HCT116 (cell line): ENCODE measurements around the gene RMI1. TPM values are rescaled to one million over a fixed set of nuclear protein-coding genes. Genes with fewer than 3 reads are reported as not detected.

ENCODE experiments used
- ATAC-seq: fragments of 200-7000 bp; cut with Tn5 transposase; 2 replicates; pipeline ENCODE4 v1.9.1; 2020; ENCODE audit warnings: mild to moderate bottlenecking, moderate library complexity
- BruUV-seq: library from RNA; stranded (reverse); fragments of 400-500 nt; replicated peaks from 2 replicates; lab custom pipeline; 2021; lab: Mats Ljungman, UMichigan
- CTCF ChIA-PET: fragments of 300-600 bp; sonication (Branson Sonifier 250); formaldehyde crosslinking; loops from one replicate; lab custom pipeline; 2021; ENCODE audit warnings: antibody characterized with exemption; lab: Charles Lee
- POLR2A ChIA-PET: fragments of 300-600, 350-600 bp; sonication (Branson Sonifier 250); formaldehyde crosslinking; loops from one replicate; lab custom pipeline; 2021; ENCODE audit warnings: antibody characterized with exemption; lab: Charles Lee
- RAD21 ChIA-PET, 2 experiments: fragments of 300-600 bp; sonication (Branson Sonifier 250); formaldehyde crosslinking; loops; one replicate each; lab custom pipeline; 2023; ENCODE audit warnings: low total read pairs in 2 of 2; ENCODE audit not compliant: uncharacterized antibody in 2 of 2, unreplicated experiment in 2 of 2, low non-redundant PET in 1 of 2; lab: Charles Lee
- DNase-seq: peaks from one replicate; pipeline ENCODE4 v3.0.0-alpha.2; 2010; ENCODE audit warnings: low read depth, low spot score
- H2AFZ ChIP-seq: fragments of 200-600 bp; shearing (Covaris generic), sonication (generic); 2 replicates; pipeline ENCODE4 v1.6.1; 2017; ENCODE audit warnings: low read depth, mixed run types, mixed read lengths, antibody characterized with exemption, low read length; ENCODE audit not compliant: poor library complexity, severe bottlenecking
- H3K27ac ChIP-seq: 2 replicates; pipeline ENCODE4 v1.5.1; 2012; ENCODE audit warnings: low read depth, low read length
- H3K27me3 ChIP-seq: fragments of 200-600 bp; sonication (generic); 2 replicates; pipeline ENCODE4 v1.6.1; 2016; ENCODE audit warnings: mixed run types, low read length, mixed read lengths; ENCODE audit not compliant: insufficient read depth
- H3K36me3 ChIP-seq, 2 experiments: fragments of 200-500 bp in 1 of 2; fragments of 200-600 bp in 1 of 2; sonication (Bioruptor generic) in 1 of 2; sonication (generic) in 1 of 2; 2 replicates each; pipeline versions ENCODE4 v1.5.1 to v1.6.1; 2014 to 2016; ENCODE audit warnings: low read length in 2 of 2, inconsistent platforms in 1 of 2, mixed read lengths in 1 of 2, mixed run types in 1 of 2; ENCODE audit not compliant: insufficient read depth in 2 of 2, control insufficient read depth in 1 of 2
- H3K4me1 ChIP-seq, 2 experiments: fragments of 200-600 bp in 1 of 2; sonication (generic) in 1 of 2; 2 replicates each; pipeline versions ENCODE4 v1.5.1 to v1.6.1; 2012 to 2017; ENCODE audit warnings: low read length in 2 of 2, inconsistent platforms in 1 of 2, mild to moderate bottlenecking in 1 of 2, mixed read lengths in 1 of 2, mixed run types in 1 of 2, moderate library complexity in 1 of 2; ENCODE audit not compliant: insufficient read depth in 2 of 2, control insufficient read depth in 1 of 2
- H3K4me2 ChIP-seq: fragments of 200-600 bp; sonication (generic); 2 replicates; pipeline ENCODE4 v1.6.1; 2017; ENCODE audit warnings: mixed run types, low read length, mixed read lengths
- H3K4me3 ChIP-seq, 2 experiments: fragments of 200-600 bp in 1 of 2; sonication (generic) in 1 of 2; replicated peaks in 1 of 2; 2 replicates each; pipeline ENCODE4 v1.5.1; 2011 to 2016; ENCODE audit warnings: low read length in 2 of 2, control low read depth in 1 of 2, low read depth in 1 of 2, mild to moderate bottlenecking in 1 of 2, mixed read lengths in 1 of 2, mixed run types in 1 of 2
- H3K79me2 ChIP-seq: fragments of 200-600 bp; sonication (generic); 2 replicates; pipeline ENCODE4 v1.6.1; 2017; ENCODE audit warnings: mild to moderate bottlenecking, mixed run types, low read length, moderate library complexity, mixed read lengths; ENCODE audit not compliant: insufficient read depth
- H3K9ac ChIP-seq: fragments of 200-600 bp; sonication (generic); 2 replicates; pipeline ENCODE4 v1.6.1; 2016; ENCODE audit warnings: low read length, mixed read lengths
- H3K9me2 ChIP-seq: fragments of 200-600 bp; sonication (generic), shearing (Covaris generic); 2 replicates; pipeline ENCODE4 v1.6.1; 2017; ENCODE audit warnings: mixed run types, mild to moderate bottlenecking, moderate library complexity; ENCODE audit not compliant: insufficient read depth
- H3K9me3 ChIP-seq, 2 experiments: fragments of 200-500 bp in 1 of 2; fragments of 200-600 bp in 1 of 2; sonication (Bioruptor generic) in 1 of 2; sonication (generic) in 1 of 2; 2 replicates each; pipeline ENCODE4 v1.6.1; 2014 to 2017; ENCODE audit warnings: low read length in 2 of 2, mixed read lengths in 2 of 2, inconsistent platforms in 1 of 2, low read depth in 1 of 2, mild to moderate bottlenecking in 1 of 2, mixed run types in 1 of 2, moderate library complexity in 1 of 2; ENCODE audit not compliant: control insufficient read depth in 1 of 2, insufficient read depth in 1 of 2
- H4K20me1 ChIP-seq: fragments of 200-600 bp; sonication (generic), shearing (Covaris generic); 2 replicates; pipeline ENCODE4 v1.6.1; 2017; ENCODE audit warnings: mixed run types, mild to moderate bottlenecking, moderate library complexity; ENCODE audit not compliant: insufficient read depth
- CBX3 ChIP-seq: IDR thresholded peaks from 2 replicates; pipeline ENCODE4 v1.6.1; 2012; ENCODE audit warnings: low read depth
- CEBPB ChIP-seq: IDR thresholded peaks from 2 replicates; pipeline ENCODE4 v1.6.1; 2012; ENCODE audit warnings: low read depth
- EGR1 ChIP-seq: IDR thresholded peaks from 2 replicates; pipeline ENCODE4 v1.6.1; 2012; ENCODE audit warnings: low read depth
- ELF1 ChIP-seq: IDR thresholded peaks from 2 replicates; pipeline ENCODE4 v1.6.1; 2012; ENCODE audit warnings: low read depth, borderline replicate concordance
- EZH2 ChIP-seq: fragments of 200-600 bp; sonication (generic); IDR thresholded peaks from 2 replicates; pipeline ENCODE4 v1.6.1; 2017; ENCODE audit warnings: antibody characterized with exemption, mixed run types
- EZH2phosphoT487 ChIP-seq: fragments of 200-600 bp; IDR thresholded peaks from 2 replicates; pipeline ENCODE4 v1.6.1; 2018; ENCODE audit warnings: antibody characterized with exemption, borderline replicate concordance
- FOSL1 ChIP-seq: IDR thresholded peaks from 2 replicates; pipeline ENCODE4 v1.6.1; 2012; ENCODE audit warnings: low read depth
- JUND ChIP-seq: IDR thresholded peaks from 2 replicates; pipeline ENCODE4 v1.6.1; 2012
- POLR2A ChIP-seq: IDR thresholded peaks from 2 replicates; pipeline ENCODE4 v1.7.0; 2011; ENCODE audit warnings: borderline replicate concordance; ENCODE audit not compliant: insufficient read depth, insufficient read length; ENCODE audit errors: extremely low read depth
- POLR2AphosphoS5 ChIP-seq: IDR thresholded peaks from 2 replicates; pipeline ENCODE4 v1.6.1; 2011; ENCODE audit warnings: mild to moderate bottlenecking, low read depth, low read length, moderate library complexity
- RAD21 ChIP-seq: IDR thresholded peaks from 2 replicates; pipeline ENCODE4 v1.6.1; 2012; ENCODE audit warnings: low read depth, mild to moderate bottlenecking
- SP1 ChIP-seq: IDR thresholded peaks from 2 replicates; pipeline ENCODE4 v1.6.1; 2012; ENCODE audit warnings: low read depth
- SRF ChIP-seq: IDR thresholded peaks from 2 replicates; pipeline ENCODE4 v1.6.1; 2012; ENCODE audit warnings: low read depth
- YY1 ChIP-seq: IDR thresholded peaks from 2 replicates; pipeline ENCODE4 v1.6.1; 2011; ENCODE audit warnings: low read length, low read depth, moderate library complexity, mild to moderate bottlenecking; ENCODE audit not compliant: insufficient replicate concordance; ENCODE audit errors: extremely low read depth
- ZBTB33 ChIP-seq: IDR thresholded peaks from 2 replicates; pipeline ENCODE4 v1.6.1; 2011; ENCODE audit warnings: mild to moderate bottlenecking, low read length, moderate library complexity; ENCODE audit not compliant: insufficient replicate concordance; ENCODE audit errors: extremely low read depth
- ZFX ChIP-seq: fragments of 450-650 bp; IDR thresholded peaks from 2 replicates; pipeline ENCODE4 v1.6.1; 2017
- ZNF274 ChIP-seq: fragments of 200-500 bp; sonication (Bioruptor generic); IDR thresholded peaks from 2 replicates; pipeline ENCODE4 v1.6.1; 2014; ENCODE audit warnings: mild to moderate bottlenecking, low read depth, low read length, inconsistent platforms
- intact Hi-C: fragments of 100-400 bp; cut with micrococcal nuclease; formaldehyde crosslinking; loops from 2 replicates; pipeline ENCODE4 v1.10.0; 2022
- total RNA-seq: library from RNA; stranded (reverse); gene quantifications from one replicate; pipeline ENCODE4 v1.2.1, GENCODE V29; 2021; ENCODE audit not compliant: unreplicated experiment
- TF ChIP-seq, protein P1 (sequence below): IDR thresholded peaks from 2 replicates; pipeline ENCODE4 v1.6.1; 2012
- TF ChIP-seq, protein P2 (sequence below), 3 experiments: fragments of 200-600 bp in 1 of 3; sonication (generic) in 1 of 3; IDR thresholded peaks in 2 of 3; conservative IDR thresholded peaks in 1 of 3; 2 replicates each; pipeline ENCODE4 v1.5.1; 2012 to 2017; ENCODE audit warnings: low read depth in 2 of 3, low read length in 2 of 3, antibody characterized with exemption in 1 of 3, borderline replicate concordance in 1 of 3, control low read depth in 1 of 3, mild to moderate bottlenecking in 1 of 3, mixed read lengths in 1 of 3, mixed run types in 1 of 3, moderate library complexity in 1 of 3; ENCODE audit not compliant: insufficient read depth in 1 of 3
- TF ChIP-seq, protein P3 (sequence below): IDR thresholded peaks from 2 replicates; pipeline ENCODE4 v1.6.1; 2012; ENCODE audit warnings: low read depth

Gene RMI1
- total RNA-seq, 1 experiment from 2014 or later = 26.8 TPM

DNA sequence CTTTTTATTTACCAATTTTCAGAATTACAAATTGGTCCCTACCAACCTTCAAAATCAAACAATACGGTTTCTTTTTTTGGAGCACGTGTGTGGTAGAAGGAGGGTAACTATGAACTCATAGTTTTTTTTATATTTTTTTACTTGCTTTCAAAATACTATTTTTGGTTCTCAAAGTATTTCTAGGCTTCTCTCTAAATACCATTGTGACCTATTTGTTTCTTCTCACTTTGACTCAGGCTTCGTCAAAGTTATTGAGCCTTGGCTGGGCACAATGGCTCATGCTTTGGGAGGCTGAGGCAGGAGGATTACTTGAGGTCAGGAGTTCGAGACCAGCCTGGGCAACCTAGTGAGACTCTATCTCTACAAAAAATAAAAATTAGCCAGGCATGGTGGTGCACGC is 47.8 kb upstream of the RMI1 start:
- Histone ChIP-seq H3K9me3 (no peaks in the 10 kb centered on the region), H2AFZ (no peak overlapping the region), H3K27me3 (no peaks in the 10 kb centered on the region), H3K9ac (no peak overlapping the region), H3K36me3 (no peaks in the 10 kb centered on the region), H3K4me2 (no peak overlapping the region), H3K79me2 (no peaks in the 10 kb centered on the region), H3K9me2 (no peaks in the 10 kb centered on the region)
- ChIA-PET RAD21 (no interaction called here), POLR2A (no interaction called here), CTCF (no interaction called here)
- no TSS peak for BruUV-seq
- no peak for ATAC-seq
- TF ChIP-seq, protein P1, sequence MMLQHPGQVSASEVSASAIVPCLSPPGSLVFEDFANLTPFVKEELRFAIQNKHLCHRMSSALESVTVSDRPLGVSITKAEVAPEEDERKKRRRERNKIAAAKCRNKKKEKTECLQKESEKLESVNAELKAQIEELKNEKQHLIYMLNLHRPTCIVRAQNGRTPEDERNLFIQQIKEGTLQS = no peak
- TF ChIP-seq EGR1 (no peak), SRF (no peak), ZFX (no peak), RAD21 (no peak), POLR2AphosphoS5 (no peak), JUND (no peak), ZBTB33 (no peak), CEBPB (no peak), CBX3 (no peak), EZH2phosphoT487 (no peak), YY1 (no peak), POLR2A (no peak), ELF1 (no peak), SP1 (no peak), ZNF274 (no peak), FOSL1 (no peak), EZH2 (no peak)
- TF ChIP-seq, protein P2, sequence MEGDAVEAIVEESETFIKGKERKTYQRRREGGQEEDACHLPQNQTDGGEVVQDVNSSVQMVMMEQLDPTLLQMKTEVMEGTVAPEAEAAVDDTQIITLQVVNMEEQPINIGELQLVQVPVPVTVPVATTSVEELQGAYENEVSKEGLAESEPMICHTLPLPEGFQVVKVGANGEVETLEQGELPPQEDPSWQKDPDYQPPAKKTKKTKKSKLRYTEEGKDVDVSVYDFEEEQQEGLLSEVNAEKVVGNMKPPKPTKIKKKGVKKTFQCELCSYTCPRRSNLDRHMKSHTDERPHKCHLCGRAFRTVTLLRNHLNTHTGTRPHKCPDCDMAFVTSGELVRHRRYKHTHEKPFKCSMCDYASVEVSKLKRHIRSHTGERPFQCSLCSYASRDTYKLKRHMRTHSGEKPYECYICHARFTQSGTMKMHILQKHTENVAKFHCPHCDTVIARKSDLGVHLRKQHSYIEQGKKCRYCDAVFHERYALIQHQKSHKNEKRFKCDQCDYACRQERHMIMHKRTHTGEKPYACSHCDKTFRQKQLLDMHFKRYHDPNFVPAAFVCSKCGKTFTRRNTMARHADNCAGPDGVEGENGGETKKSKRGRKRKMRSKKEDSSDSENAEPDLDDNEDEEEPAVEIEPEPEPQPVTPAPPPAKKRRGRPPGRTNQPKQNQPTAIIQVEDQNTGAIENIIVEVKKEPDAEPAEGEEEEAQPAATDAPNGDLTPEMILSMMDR (IDR thresholded peaks at IDR 0.05 in 2 of 3, conservative IDR thresholded peaks at IDR 0.05 in 1 of 3; ENCODE audit: borderline replicate concordance in 1 of 3, insufficient read depth in 1 of 3, low read depth in 2 of 3, low read length in 2 of 3) = no peak
- TF ChIP-seq, protein P3, sequence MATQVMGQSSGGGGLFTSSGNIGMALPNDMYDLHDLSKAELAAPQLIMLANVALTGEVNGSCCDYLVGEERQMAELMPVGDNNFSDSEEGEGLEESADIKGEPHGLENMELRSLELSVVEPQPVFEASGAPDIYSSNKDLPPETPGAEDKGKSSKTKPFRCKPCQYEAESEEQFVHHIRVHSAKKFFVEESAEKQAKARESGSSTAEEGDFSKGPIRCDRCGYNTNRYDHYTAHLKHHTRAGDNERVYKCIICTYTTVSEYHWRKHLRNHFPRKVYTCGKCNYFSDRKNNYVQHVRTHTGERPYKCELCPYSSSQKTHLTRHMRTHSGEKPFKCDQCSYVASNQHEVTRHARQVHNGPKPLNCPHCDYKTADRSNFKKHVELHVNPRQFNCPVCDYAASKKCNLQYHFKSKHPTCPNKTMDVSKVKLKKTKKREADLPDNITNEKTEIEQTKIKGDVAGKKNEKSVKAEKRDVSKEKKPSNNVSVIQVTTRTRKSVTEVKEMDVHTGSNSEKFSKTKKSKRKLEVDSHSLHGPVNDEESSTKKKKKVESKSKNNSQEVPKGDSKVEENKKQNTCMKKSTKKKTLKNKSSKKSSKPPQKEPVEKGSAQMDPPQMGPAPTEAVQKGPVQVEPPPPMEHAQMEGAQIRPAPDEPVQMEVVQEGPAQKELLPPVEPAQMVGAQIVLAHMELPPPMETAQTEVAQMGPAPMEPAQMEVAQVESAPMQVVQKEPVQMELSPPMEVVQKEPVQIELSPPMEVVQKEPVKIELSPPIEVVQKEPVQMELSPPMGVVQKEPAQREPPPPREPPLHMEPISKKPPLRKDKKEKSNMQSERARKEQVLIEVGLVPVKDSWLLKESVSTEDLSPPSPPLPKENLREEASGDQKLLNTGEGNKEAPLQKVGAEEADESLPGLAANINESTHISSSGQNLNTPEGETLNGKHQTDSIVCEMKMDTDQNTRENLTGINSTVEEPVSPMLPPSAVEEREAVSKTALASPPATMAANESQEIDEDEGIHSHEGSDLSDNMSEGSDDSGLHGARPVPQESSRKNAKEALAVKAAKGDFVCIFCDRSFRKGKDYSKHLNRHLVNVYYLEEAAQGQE = no peak
- TF ChIP-seq, all 23 proteins: peak for 0
- DNase-seq = no peak
- H3K27ac ChIP-seq = no peak overlapping the region
- H4K20me1 ChIP-seq = no peaks in the 10 kb centered on the region
- H3K4me1 ChIP-seq = peaks cover 7 to 13% of the 10 kb centered on the region in 2 experiments; a peak in 3 of 4 replicates
- no peak overlapping the region for H3K4me3 ChIP-seq
- intact Hi-C loops = loop anchor here (10.0 kb wide), 2 partner anchors 462 to 1212 kb away; no protein-coding TSS in a partner anchor
